SK-N-SH (cell line): Measurements from ENCODE around the gene CACNA1A. TPM values are rescaled to one million over a fixed set of nuclear protein-coding genes. Genes with fewer than 3 reads are reported as not detected.

Source experiments
- CTCF ChIA-PET: fragments of 300-600, 350-600 bp; formaldehyde crosslinking; extraction: SDS; loops from one replicate; lab custom pipeline; 2021; lab: Yijun Ruan, JAX
- POLR2A ChIA-PET: fragments of 350-600 bp; sonication (Branson Sonifier 250); formaldehyde crosslinking; extraction: SDS; loops from one replicate; lab custom pipeline; 2020; ENCODE audit warnings: antibody characterized with exemption, inconsistent platforms; lab: Yijun Ruan, JAX
- DNase-seq: peaks from one replicate; pipeline ENCODE4 v3.0.0; 2012
- H2AFZ ChIP-seq: fragments of 200-600 bp; sonication (generic); 2 replicates; pipeline ENCODE4 v1.8.1; 2016; ENCODE audit warnings: antibody characterized with exemption, mild to moderate bottlenecking, low read depth
- H3F3A ChIP-seq: fragments of 200-600 bp; sonication (generic); replicated peaks from 2 replicates; pipeline ENCODE3; 2016; ENCODE audit warnings: antibody characterized with exemption, mild to moderate bottlenecking; ENCODE audit not compliant: insufficient read depth
- H3K27ac ChIP-seq, 2 experiments: fragments of 200-500 bp in 1 of 2; fragments of 200-600 bp in 1 of 2; sonication (Bioruptor generic) in 1 of 2; sonication (generic), shearing (Covaris generic) in 1 of 2; 2 replicates each; pipeline versions ENCODE4 v1.5.1 to v1.6.1; 2014 to 2016; ENCODE audit warnings: low read depth in 2 of 2, inconsistent platforms in 1 of 2, low read length in 1 of 2, mild to moderate bottlenecking in 1 of 2, mixed read lengths in 1 of 2
- H3K27me3 ChIP-seq: fragments of 200-600 bp; sonication (generic), shearing (Covaris generic); 2 replicates; pipeline ENCODE4 v1.6.1; 2016; ENCODE audit warnings: mixed run types; ENCODE audit not compliant: insufficient read depth
- H3K36me3 ChIP-seq, 2 experiments: fragments of 200-500 bp in 1 of 2; fragments of 200-600 bp in 1 of 2; sonication (Bioruptor generic) in 1 of 2; sonication (generic) in 1 of 2; replicated peaks in 1 of 2; 2 replicates each; pipeline versions ENCODE3 to v1.5.1; 2014 to 2016; ENCODE audit warnings: low read length in 1 of 2, mild to moderate bottlenecking in 1 of 2; ENCODE audit not compliant: insufficient read depth in 2 of 2, control insufficient read depth in 1 of 2
- H3K4me1 ChIP-seq, 2 experiments: fragments of 200-500 bp in 1 of 2; fragments of 200-600 bp in 1 of 2; sonication (Bioruptor generic) in 1 of 2; sonication (generic), shearing (Covaris generic) in 1 of 2; 2 replicates each; pipeline versions ENCODE4 v1.5.1 to v1.6.1; 2014 to 2016; ENCODE audit warnings: low read depth in 1 of 2, low read length in 1 of 2, mixed run types in 1 of 2; ENCODE audit not compliant: insufficient read depth in 2 of 2, control insufficient read depth in 1 of 2
- H3K4me2 ChIP-seq: fragments of 200-600 bp; sonication (generic), shearing (Covaris generic); 2 replicates; pipeline ENCODE4 v1.6.1; 2017; ENCODE audit warnings: mixed run types
- H3K4me3 ChIP-seq, 2 experiments: fragments of 200-500 bp in 1 of 2; fragments of 200-600 bp in 1 of 2; sonication (Bioruptor generic) in 1 of 2; sonication (generic), shearing (Covaris generic) in 1 of 2; 2 replicates each; pipeline versions ENCODE4 v1.5.1 to v1.8.1; 2014 to 2016; ENCODE audit warnings: low read depth in 2 of 2, inconsistent platforms in 1 of 2, low read length in 1 of 2, mild to moderate bottlenecking in 1 of 2, mixed read lengths in 1 of 2, moderate library complexity in 1 of 2
- H3K79me2 ChIP-seq: fragments of 200-600 bp; sonication (generic); 2 replicates; pipeline ENCODE4 v1.8.1; 2017; ENCODE audit warnings: mild to moderate bottlenecking; ENCODE audit not compliant: insufficient read depth
- H3K9ac ChIP-seq: fragments of 200-600 bp; sonication (generic); 2 replicates; pipeline ENCODE4 v1.6.1; 2017; ENCODE audit warnings: mixed run types
- H3K9me2 ChIP-seq: fragments of 200-600 bp; sonication (generic); 2 replicates; pipeline ENCODE4 v1.6.1; 2017; ENCODE audit warnings: mixed run types
- H3K9me3 ChIP-seq: fragments of 200-600 bp; sonication (generic); 2 replicates; pipeline ENCODE4 v1.6.1; 2017; ENCODE audit warnings: mixed run types, mild to moderate bottlenecking, moderate library complexity
- H4K20me1 ChIP-seq: fragments of 200-600 bp; sonication (generic); 2 replicates; pipeline ENCODE4 v1.6.1; 2017; ENCODE audit warnings: mild to moderate bottlenecking, mixed run types; ENCODE audit not compliant: insufficient read depth
- CTCF ChIP-seq: fragments of 200-600 bp; sonication (generic); IDR thresholded peaks from 2 replicates; pipeline ENCODE4 v1.6.1; 2017; ENCODE audit warnings: antibody characterized with exemption, mild to moderate bottlenecking, moderate library complexity
- EP300 ChIP-seq, 2 experiments: IDR thresholded peaks; 2 replicates each; pipeline versions ENCODE4 v1.4.0 to v1.6.1; 2012; ENCODE audit warnings: borderline replicate concordance in 1 of 2, low read depth in 1 of 2, low read length in 1 of 2
- FOXJ3 ChIP-seq: sonication (generic); formaldehyde crosslinking; IDR thresholded peaks from 2 replicates; pipeline ENCODE4 v1.5.1; 2020; ENCODE audit warnings: mild to moderate bottlenecking, missing genetic modification reagents
- FOXM1 ChIP-seq: IDR thresholded peaks from 2 replicates; pipeline ENCODE4 v1.4.0; 2012; ENCODE audit warnings: low read depth, mild to moderate bottlenecking
- GABPA ChIP-seq: IDR thresholded peaks from 2 replicates; pipeline ENCODE4 v1.4.0; 2012; ENCODE audit warnings: low read depth, mild to moderate bottlenecking
- GATA2 ChIP-seq: sonication (generic); formaldehyde crosslinking; IDR thresholded peaks from 2 replicates; pipeline ENCODE4 v1.5.0; 2020; ENCODE audit warnings: mild to moderate bottlenecking, missing genetic modification reagents
- IRF3 ChIP-seq: fragments of 150-350 bp; IDR thresholded peaks from 2 replicates; pipeline ENCODE4 v1.6.1; 2016; ENCODE audit warnings: mild to moderate bottlenecking, low read depth, low read length
- JUND ChIP-seq: IDR thresholded peaks from 2 replicates; pipeline ENCODE4 v1.4.0; 2012
- MEF2A ChIP-seq: IDR thresholded peaks from 2 replicates; pipeline ENCODE4 v1.4.0; 2012; ENCODE audit warnings: low read depth, borderline replicate concordance
- NFIC ChIP-seq: IDR thresholded peaks from 2 replicates; pipeline ENCODE4 v1.4.0; 2012; ENCODE audit warnings: borderline replicate concordance
- NRF1 ChIP-seq: IDR thresholded peaks from 2 replicates; pipeline ENCODE4 v1.6.1; 2012; ENCODE audit warnings: low read depth, mild to moderate bottlenecking, low read length
- PBX3 ChIP-seq: IDR thresholded peaks from 2 replicates; pipeline ENCODE4; 2012
- POLR2AphosphoS5 ChIP-seq: IDR thresholded peaks from 2 replicates; pipeline ENCODE4 v1.6.1; 2012; ENCODE audit warnings: low read depth, low read length
- RAD21 ChIP-seq: IDR thresholded peaks from 2 replicates; pipeline ENCODE4 v1.6.1; 2012; ENCODE audit warnings: mild to moderate bottlenecking, low read length
- REST ChIP-seq: IDR thresholded peaks from 2 replicates; pipeline ENCODE4 v1.6.1; 2012; ENCODE audit warnings: mild to moderate bottlenecking, low read depth, low read length, moderate library complexity
- SIN3A ChIP-seq: IDR thresholded peaks from 2 replicates; pipeline ENCODE4 v1.6.1; 2012; ENCODE audit warnings: low read depth, mild to moderate bottlenecking, low read length, moderate library complexity, borderline replicate concordance
- SMC3 ChIP-seq: IDR thresholded peaks from 2 replicates; pipeline ENCODE4 v1.6.1; 2012; ENCODE audit warnings: low read depth, low read length, improper control_type of control experiment
- YY1 ChIP-seq: IDR thresholded peaks from 2 replicates; pipeline ENCODE4 v1.4.0; 2012; ENCODE audit warnings: low read depth, mild to moderate bottlenecking
- WGBS: methylation state at CpG from one replicate; pipeline ENCODE4 v1.1.6; 2017; ENCODE audit warnings: low lambda C conversion rate; 5-methylcytosine and 5-hydroxymethylcytosine counted together
- polyA plus RNA-seq, 3 experiments: library from polyadenylated mRNA; depleted of rRNA; stranded (reverse); fragments of >200 nt; gene quantifications; 2 replicates each; pipeline ENCODE4 v1.2.3, GENCODE V29; 2012

The CACNA1A gene
- polyA plus RNA-seq, 1 of the 3 experiments (the other 2 are of a cell fraction), result 1.3 TPM

- H3K4me3 ChIP-seq, result no peak overlapping the region
- no peaks in the 10 kb centered on the region for H3K4me1 ChIP-seq
- no peaks in the 10 kb centered on the region for H3F3A ChIP-seq
- H3K9me3 ChIP-seq, result no peaks in the 10 kb centered on the region
- H3K9ac ChIP-seq, result no peak overlapping the region
- H3K27ac ChIP-seq, result no peak overlapping the region
- no peaks in the 10 kb centered on the region for H4K20me1 ChIP-seq
- no peaks in the 10 kb centered on the region for H3K9me2 ChIP-seq
- WGBS, result 0% methylated on average over 1 of the region's 1 CpG
- H3K27me3 ChIP-seq, result peaks cover 11% of the 10 kb centered on the region; the same call in 1 of the 2 replicates
- no peak for DNase-seq
- H3K79me2 ChIP-seq, result no peaks in the 10 kb centered on the region
- H3K36me3 ChIP-seq, result no peaks in the 10 kb centered on the region
- no peak overlapping the region for H3K4me2 ChIP-seq
- POLR2A ChIA-PET, result no interaction called here
- TF ChIP-seq CTCF (no peak), RAD21 (no peak), FOXM1 (no peak), GATA2 (CRISPR knock-in tag) (no peak), NFIC (no peak), NRF1 (no peak), SMC3 (no peak), SIN3A (no peak), REST (no peak), GABPA (no peak), PBX3 (no peak), IRF3 (no peak), POLR2AphosphoS5 (no peak), MEF2A (no peak), EP300 (IDR thresholded peaks at IDR 0.05; ENCODE audit: borderline replicate concordance in 1 of 2, low read depth in 1 of 2, low read length in 1 of 2) (no peak), YY1 (no peak), JUND (no peak), FOXJ3 (CRISPR knock-in tag) (no peak)
- CTCF ChIA-PET, result no interaction called here
- no peak overlapping the region for H2AFZ ChIP-seq
Measured at GRCh38 chr19:13476071-13476470, 30.2 kb downstream of the CACNA1A start.
